Spleen (tissue), 11 donors: ENCODE data around the gene CFAP54. TPM values are rescaled to one million over a fixed set of nuclear protein-coding genes. Genes with fewer than 3 reads are reported as not detected.

Source experiments
- DNase-seq: peaks from one replicate; pipeline ENCODE4 v3.0.0-alpha.2; 2020
- H3K27ac ChIP-seq, 8 donors: fragments of 200-600 bp; sonication (generic) in 7 of 8; 1 replicate in 4 of 8; 2 replicates in 4 of 8; pipeline versions ENCODE4 v1.5.0 to v1.8.0; 2016 to 2021; ENCODE audit warnings: inconsistent platforms in 4 of 8, mild to moderate bottlenecking in 4 of 8, moderate library complexity in 1 of 8
- H3K27me3 ChIP-seq, 7 donors: fragments of 200-600 bp; sonication (generic) in 6 of 7; replicated peaks in 1 of 7; 1 replicate in 4 of 7; 2 replicates in 3 of 7; pipeline versions ENCODE4 v1.5.0 to v1.8.0; 2016 to 2021; ENCODE audit warnings: inconsistent platforms in 3 of 7, mild to moderate bottlenecking in 1 of 7
- H3K36me3 ChIP-seq, 6 donors: fragments of 200-600 bp; sonication (generic) in 5 of 6; 1 replicate in 4 of 6; 2 replicates in 2 of 6; pipeline versions ENCODE4 v1.5.0 to v1.8.0; 2016 to 2021; ENCODE audit warnings: inconsistent platforms in 2 of 6
- H3K4me1 ChIP-seq, 6 donors: fragments of 200-600 bp; sonication (generic) in 5 of 6; 1 replicate in 3 of 6; 2 replicates in 3 of 6; pipeline versions ENCODE4 v1.5.0 to v1.8.0; 2016 to 2021; ENCODE audit warnings: inconsistent platforms in 3 of 6
- H3K4me3 ChIP-seq, 8 donors: fragments of 200-600 bp; sonication (generic) in 7 of 8; 1 replicate in 4 of 8; 2 replicates in 4 of 8; pipeline versions ENCODE4 v1.5.0 to v1.8.0; 2016 to 2021; ENCODE audit warnings: inconsistent platforms in 4 of 8, mild to moderate bottlenecking in 4 of 8, moderate library complexity in 2 of 8
- H3K9me3 ChIP-seq, 8 donors: fragments of 200-600 bp; sonication (generic) in 7 of 8; 1 replicate in 4 of 8; 2 replicates in 4 of 8; pipeline versions ENCODE4 v1.5.0 to v1.8.0; 2016 to 2021; ENCODE audit warnings: inconsistent platforms in 4 of 8
- CTCF ChIP-seq, 11 experiments: fragments of 200-600 bp in 7 of 11; fragments of 450-650 bp in 4 of 11; sonication (generic) in 4 of 11; IDR thresholded peaks in 8 of 11; conservative IDR thresholded peaks in 3 of 11; 1 replicate in 7 of 11; 2 replicates in 4 of 11; pipeline versions ENCODE4 v1.4.0 to v1.8.0; 2016 to 2021; ENCODE audit warnings: antibody characterized with exemption in 11 of 11, inconsistent platforms in 4 of 11, mild to moderate bottlenecking in 1 of 11
- POLR2A ChIP-seq, 3 donors: fragments of 450-650 bp; IDR thresholded peaks; one replicate each; pipeline ENCODE4 v1.5.1; 2017; ENCODE audit warnings: antibody characterized with exemption in 3 of 3, mild to moderate bottlenecking in 1 of 3
- POLR2AphosphoS5 ChIP-seq, 3 donors: sonication (generic); formaldehyde crosslinking; IDR thresholded peaks; one replicate each; pipeline ENCODE4 v1.5.1; 2017; ENCODE audit warnings: antibody characterized with exemption in 3 of 3
- WGBS, 5 donors: extraction: QIAGEN DNeasy Blood & Tissue Kit in 3 of 5; methylation state at CpG; one replicate each; pipeline versions ENCODE4 v1.1.5 to v1.1.7; 2013 to 2018; 5-methylcytosine and 5-hydroxymethylcytosine counted together
- intact Hi-C: fragments of 100-400 bp; cut with DNase I; formaldehyde crosslinking; loops from one replicate; pipeline ENCODE4 v1.15.0; 2023; ENCODE audit warnings: low total_unique reads
- polyA plus RNA-seq, 3 donors: library from polyadenylated mRNA; stranded (reverse); fragments of 200-250 nt; gene quantifications; one replicate each; pipeline ENCODE4 v1.2.1, GENCODE V29; 2013
- total RNA-seq, 7 donors: library from RNA; depleted of rRNA in 3 of 7; stranded (reverse); fragments of >200 nt in 3 of 7; fragmentation: NEBNext Ultra II Directional in 4 of 7; extraction: Animal tissue kit (Norgen Biotek cat#: 25700) in 4 of 7; gene quantifications; one replicate each; pipeline versions ENCODE4 v1.1.0 to v1.2.1, GENCODE V29; 2016 to 2021
- donor health status: healthy with polysubstance abuse.
- donor health status: DM: no; HTN: no; CAD: no; lungs with moderate emphysema.
- donor health status: DM: no; HTN: no; CAD: no.
- donor health status: Bipolar disorder and iron deficiency.
- donor health status: healthy.
- donor health status: DM: no; HTN: no; CAD: no.
- donor health status: DM: yes; HTN: yes; CAD: no.

The CFAP54 gene
- total and polyA plus RNA-seq, 10 donors, result 0.09 to 3.6 (median 2.1) TPM

GRCh38 chr12:96824074-96824837, 334.9 kb downstream of the CFAP54 start:
- 85 to 92% (median 88%) methylated on average over 7 of the region's 7 CpGs for WGBS, 5 donors
- Histone ChIP-seq H3K27ac (no peak overlapping the region), H3K4me1 (no peaks in the 10 kb centered on the region), H3K27me3 (no peaks in the 10 kb centered on the region), H3K9me3 (peaks cover 0 to 8% (median 0%) of the 10 kb centered on the region in 8 donors), H3K4me3 (no peak overlapping the region), H3K36me3 (no peaks in the 10 kb centered on the region)
- intact Hi-C loops, result no loop called here
- no peak for DNase-seq
- TF ChIP-seq POLR2AphosphoS5 (IDR thresholded peaks at IDR 0.05), result no peak
- TF ChIP-seq CTCF (IDR thresholded peaks at IDR 0.05 in 8 of 11, conservative IDR thresholded peaks at IDR 0.05 in 3 of 11), result no peak
- no peak for TF ChIP-seq POLR2A (IDR thresholded peaks at IDR 0.05)

GRCh38 chr12:96824838-96825236, 335.5 kb downstream of the CFAP54 start:
- 98 to 100% (median 100%) methylated on average over 2 of the region's 2 CpGs for WGBS, 5 donors
- Histone ChIP-seq H3K27ac (no peak overlapping the region), H3K9me3 (peaks cover 0 to 2% (median 0%) of the 10 kb centered on the region in 8 donors), H3K4me1 (no peaks in the 10 kb centered on the region), H3K4me3 (no peak overlapping the region), H3K36me3 (no peaks in the 10 kb centered on the region), H3K27me3 (no peaks in the 10 kb centered on the region)
- DNase-seq, result no peak
- intact Hi-C loops, result no loop called here
- TF ChIP-seq POLR2AphosphoS5 (IDR thresholded peaks at IDR 0.05), result no peak
- no peak for TF ChIP-seq CTCF (IDR thresholded peaks at IDR 0.05 in 8 of 11, conservative IDR thresholded peaks at IDR 0.05 in 3 of 11)
- no peak for TF ChIP-seq POLR2A (IDR thresholded peaks at IDR 0.05)

- no peak for TF ChIP-seq CTCF (IDR thresholded peaks at IDR 0.05 in 8 of 11, conservative IDR thresholded peaks at IDR 0.05 in 3 of 11)
- no peaks in the 10 kb centered on the region for H3K9me3 ChIP-seq
- DNase-seq, result no peak
- H3K36me3 ChIP-seq, result no peaks in the 10 kb centered on the region
- no peaks in the 10 kb centered on the region for H3K27me3 ChIP-seq
- intact Hi-C loops, result no loop called here
- H3K4me1 ChIP-seq, result no peaks in the 10 kb centered on the region
- 94 to 96% (median 95%) methylated on average over 5 of the region's 5 CpGs for WGBS, 5 donors
- H3K27ac ChIP-seq, result no peak overlapping the region
- no peak overlapping the region for H3K4me3 ChIP-seq
Measured at GRCh38 chr12:96828169-96828789, 338.9 kb downstream of the CFAP54 start.

GRCh38 chr12:96829354-96829753, 340.0 kb downstream of the CFAP54 start:
- intact Hi-C loops, result no loop called here
- H3K27ac ChIP-seq, result no peak overlapping the region

More at GRCh38 chr12:96829354-96829753, 340.0 kb downstream of the CFAP54 start:
- 91 to 95% (median 92%) methylated on average over 3 of the region's 3 CpGs for WGBS, 5 donors
- DNase-seq, result no peak
- H3K9me3 ChIP-seq, result no peaks in the 10 kb centered on the region
- no peaks in the 10 kb centered on the region for H3K36me3 ChIP-seq
- no peaks in the 10 kb centered on the region for H3K27me3 ChIP-seq
- TF ChIP-seq POLR2AphosphoS5 (IDR thresholded peaks at IDR 0.05) (no peak), POLR2A (IDR thresholded peaks at IDR 0.05) (no peak), CTCF (IDR thresholded peaks at IDR 0.05 in 8 of 11, conservative IDR thresholded peaks at IDR 0.05 in 3 of 11) (no peak)
- H3K4me3 ChIP-seq, result no peak overlapping the region
- H3K4me1 ChIP-seq, result no peaks in the 10 kb centered on the region
